Testis (tissue), 2 donors: Measurements from ENCODE around the gene RALGPS1.

Experiments
- CTCF ChIP-seq, 3 experiments: fragments of 450-650 bp in 2 of 3; fragments of 200-600 bp in 1 of 3; sonication (generic) in 1 of 3; IDR thresholded peaks; one replicate each; pipeline ENCODE4 v1.5.1; 2016 to 2019; ENCODE audit warnings: antibody characterized with exemption in 3 of 3, mild to moderate bottlenecking in 2 of 3, moderate library complexity in 1 of 3
- POLR2A ChIP-seq: fragments of 450-650 bp; IDR thresholded peaks from one replicate; pipeline ENCODE4 v1.6.1; 2017; ENCODE audit warnings: antibody characterized with exemption, mild to moderate bottlenecking, moderate library complexity

GRCh38 chr9:127166111-127166510 is 251.5 kb downstream of the RALGPS1 start:
- TF ChIP-seq CTCF (IDR thresholded peaks at IDR 0.05): no peak
- TF ChIP-seq POLR2A: no peak
